Loucy (cell line): ENCODE data around the gene SLC25A10.

Experiments
- H2AFZ ChIP-seq: fragments of 200-600 bp; sonication (generic); 2 replicates; pipeline ENCODE4 v1.6.0; 2016; ENCODE audit warnings: antibody characterized with exemption, mild to moderate bottlenecking, low read length, moderate library complexity
- H3F3A ChIP-seq: fragments of 200-600 bp; 2 replicates; pipeline ENCODE4 v1.6.0; 2016; ENCODE audit warnings: antibody characterized with exemption, low read depth, mild to moderate bottlenecking
- H3K27me3 ChIP-seq: fragments of 200-600 bp; sonication (generic); 2 replicates; pipeline ENCODE4 v1.6.1; 2014; ENCODE audit warnings: low read length, mild to moderate bottlenecking; ENCODE audit not compliant: insufficient read depth, poor library complexity, severe bottlenecking
- H3K36me3 ChIP-seq: fragments of 200-600 bp; sonication (generic); 2 replicates; pipeline ENCODE4 v1.6.1; 2016; ENCODE audit warnings: low read length; ENCODE audit not compliant: insufficient read depth
- H3K4me1 ChIP-seq: fragments of 200-600 bp; sonication (generic); 2 replicates; pipeline ENCODE4 v1.5.1; 2014; ENCODE audit warnings: low read length, mild to moderate bottlenecking; ENCODE audit not compliant: insufficient read depth, poor library complexity, severe bottlenecking
- H3K4me2 ChIP-seq: fragments of 200-600 bp; sonication (generic); 2 replicates; pipeline ENCODE4 v1.6.0; 2014; ENCODE audit warnings: antibody characterized with exemption, low read length, low read depth, mild to moderate bottlenecking; ENCODE audit not compliant: poor library complexity, severe bottlenecking
- H3K4me3 ChIP-seq: fragments of 200-600 bp; sonication (generic); 2 replicates; pipeline ENCODE4 v1.5.1; 2014; ENCODE audit warnings: low read length, mild to moderate bottlenecking, mixed read lengths; ENCODE audit not compliant: poor library complexity, severe bottlenecking
- H3K79me2 ChIP-seq: fragments of 200-600 bp; sonication (generic); 2 replicates; pipeline ENCODE4 v1.6.1; 2014; ENCODE audit warnings: low read length; ENCODE audit not compliant: insufficient read depth
- H3K9ac ChIP-seq: fragments of 200-600 bp; sonication (generic); 2 replicates; pipeline ENCODE4 v1.6.0; 2014; ENCODE audit warnings: mild to moderate bottlenecking, low read depth, low read length, moderate library complexity; ENCODE audit not compliant: poor library complexity, severe bottlenecking
- H3K9me2 ChIP-seq: fragments of 200-600 bp; sonication (generic); replicated peaks from 2 replicates; pipeline ENCODE4 v1.6.1; 2016; ENCODE audit warnings: low read depth, low read length, mixed read lengths
- H3K9me3 ChIP-seq: fragments of 200-600 bp; sonication (generic); 2 replicates; pipeline ENCODE4 v1.6.1; 2014; ENCODE audit warnings: mild to moderate bottlenecking, antibody characterized with exemption, low read length, low read depth; ENCODE audit not compliant: insufficient read depth
- H4K20me1 ChIP-seq: fragments of 200-600 bp; sonication (generic); 2 replicates; pipeline ENCODE4 v1.6.0; 2014; ENCODE audit warnings: antibody characterized with exemption, low read length, mild to moderate bottlenecking; ENCODE audit not compliant: insufficient read depth, poor library complexity, severe bottlenecking
- CTCF ChIP-seq: fragments of 200-600 bp; sonication (generic); conservative IDR thresholded peaks from 2 replicates; pipeline ENCODE4 v1.5.1; 2014; ENCODE audit warnings: mild to moderate bottlenecking, antibody characterized with exemption, low read length
- EZH2phosphoT487 ChIP-seq: fragments of 200-600 bp; IDR thresholded peaks from 2 replicates; pipeline ENCODE4 v1.6.1; 2018; ENCODE audit warnings: antibody characterized with exemption, mild to moderate bottlenecking, moderate library complexity, borderline replicate concordance

The SLC25A10 gene

DNA sequence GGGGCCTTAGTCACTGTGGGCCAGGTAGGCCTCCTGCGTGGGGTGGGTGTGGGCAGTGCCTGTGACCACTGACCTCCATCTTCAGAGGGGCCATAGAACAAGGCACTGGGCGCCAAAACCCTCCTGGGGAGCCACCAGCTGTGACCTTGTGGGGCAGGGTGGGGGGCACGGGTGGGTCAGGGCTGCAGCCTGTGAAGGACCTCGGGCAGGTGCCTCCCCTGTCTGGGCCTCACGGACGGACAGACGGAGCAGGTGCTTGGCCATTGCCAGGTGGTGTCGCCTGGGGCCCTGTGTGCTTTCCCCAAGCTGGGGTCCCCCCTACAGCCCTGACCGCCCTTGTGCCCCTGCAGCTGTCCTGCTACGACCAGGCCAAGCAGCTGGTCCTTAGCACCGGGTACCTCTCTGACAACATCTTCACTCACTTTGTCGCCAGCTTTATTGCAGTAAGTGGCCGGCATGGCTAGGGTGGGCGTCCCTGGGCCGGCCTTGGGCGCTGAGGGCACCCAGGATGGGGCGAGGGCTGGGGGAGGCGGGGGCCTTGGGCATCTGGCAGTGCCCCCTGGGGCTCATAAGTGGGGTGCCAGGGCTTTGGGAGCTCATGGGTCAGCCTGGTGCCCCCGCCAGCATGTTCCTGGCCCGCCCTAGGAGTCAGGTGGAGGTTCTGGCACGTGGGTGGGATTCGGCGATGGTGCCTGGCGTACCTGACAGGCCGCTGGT lies 5.1 kb downstream of the SLC25A10 start:
- Histone ChIP-seq H3K36me3 (no peaks in the 10 kb centered on the region), H3K9ac (no peak overlapping the region), H3K27me3 (no peaks in the 10 kb centered on the region), H3K4me1 (peaks cover 22% of the 10 kb centered on the region), H3K4me3 (no peak overlapping the region), H4K20me1 (peaks cover 6% of the 10 kb centered on the region), H3K9me2 (no peaks in the 10 kb centered on the region), H3K79me2 (peaks cover 34% of the 10 kb centered on the region), H3K9me3 (no peaks in the 10 kb centered on the region), H3F3A (no peaks in the 10 kb centered on the region), H2AFZ (no peak overlapping the region), H3K4me2 (no peak overlapping the region)
- TF ChIP-seq EZH2phosphoT487 (no peak), CTCF (no peak)

DNA sequence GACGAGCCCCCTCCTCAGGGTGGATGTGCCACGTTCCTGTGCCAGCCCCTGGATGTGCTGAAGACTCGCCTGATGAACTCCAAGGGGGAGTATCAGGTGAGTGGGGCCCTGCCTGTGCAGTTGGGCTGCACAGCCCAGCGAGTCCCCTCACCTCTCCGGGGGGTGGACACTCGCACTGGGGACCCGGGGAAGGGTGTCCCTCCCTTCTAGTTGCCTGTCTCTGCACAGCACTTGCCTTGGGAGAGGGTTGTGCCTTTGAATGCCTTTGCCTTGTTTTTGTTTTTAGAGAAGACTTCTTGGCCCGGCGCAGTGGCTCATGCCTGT lies 5.6 kb downstream of the SLC25A10 start:
- no peaks in the 10 kb centered on the region for H3F3A ChIP-seq
- H2AFZ ChIP-seq: no peak overlapping the region
- H3K9ac ChIP-seq: no peak overlapping the region
- H3K9me3 ChIP-seq: no peaks in the 10 kb centered on the region
- peaks cover 5% of the 10 kb centered on the region for H4K20me1 ChIP-seq
- H3K4me1 ChIP-seq: peaks cover 25% of the 10 kb centered on the region
- no peaks in the 10 kb centered on the region for H3K27me3 ChIP-seq
- no peak overlapping the region for H3K4me2 ChIP-seq
- no peaks in the 10 kb centered on the region for H3K9me2 ChIP-seq
- H3K79me2 ChIP-seq: peaks cover 29% of the 10 kb centered on the region
- no peaks in the 10 kb centered on the region for H3K36me3 ChIP-seq
- no peak for TF ChIP-seq CTCF
- no peak for TF ChIP-seq EZH2phosphoT487
- H3K4me3 ChIP-seq: no peak overlapping the region

GRCh38 chr17:81719410-81720266 lies 7.6 kb downstream of the SLC25A10 start:
- no peak overlapping the region for H3K4me2 ChIP-seq
- peaks cover 10% of the 10 kb centered on the region; the same call in 1 of the 2 replicates for H3K79me2 ChIP-seq
- H3K4me1 ChIP-seq: peaks cover 5% of the 10 kb centered on the region
- H3K4me3 ChIP-seq: no peak overlapping the region
- no peak for TF ChIP-seq EZH2phosphoT487
- no peak for TF ChIP-seq CTCF
- no peaks in the 10 kb centered on the region for H3K9me3 ChIP-seq
- H3K9ac ChIP-seq: no peak overlapping the region
- H3K27me3 ChIP-seq: no peaks in the 10 kb centered on the region
- no peaks in the 10 kb centered on the region for H3K36me3 ChIP-seq
- H2AFZ ChIP-seq: no peak overlapping the region
- no peaks in the 10 kb centered on the region for H4K20me1 ChIP-seq
- H3F3A ChIP-seq: no peaks in the 10 kb centered on the region
- H3K9me2 ChIP-seq: no peaks in the 10 kb centered on the region
